ENCODE results near the gene TBL3.

TBL3 gene

GRCh38 chr16:1964506-1965395 is 7.1 kb upstream of the TBL3 start, which contains the start of gene RPS2:
TSS of gene RPS2 (minus strand) at chr16:1964826. CDS start at chr16:1964625, 201 bp downstream.
- TF ChIP-seq CTCF (IDR thresholded peaks at IDR 0.05; ENCODE audit: extremely low read depth, missing control alignments): no peak

GRCh38 chr16:1965396-1966001 is 6.4 kb upstream of the TBL3 start:
- no peak for DNase-seq (ENCODE audit: low spot score)
- no peak for TF ChIP-seq CTCF (IDR thresholded peaks at IDR 0.05; ENCODE audit: extremely low read depth, missing control alignments)

More at GRCh38 chr16:1964506-1965395, 7.1 kb upstream of the TBL3 start, which contains the start of gene RPS2:
- peak; percentile 100 for DNase-seq (ENCODE audit: low spot score)

GRCh38 chr16:1966460-1966859 is 5.4 kb upstream of the TBL3 start, which contains the start of gene RNF151:
TSS of gene RNF151 (plus strand) at chr16:1966856. CDS start at chr16:1966882, 26 bp downstream.
- DNase-seq (ENCODE audit: low spot score): no peak
- TF ChIP-seq CTCF (IDR thresholded peaks at IDR 0.05; ENCODE audit: extremely low read depth, missing control alignments): no peak

DNA sequence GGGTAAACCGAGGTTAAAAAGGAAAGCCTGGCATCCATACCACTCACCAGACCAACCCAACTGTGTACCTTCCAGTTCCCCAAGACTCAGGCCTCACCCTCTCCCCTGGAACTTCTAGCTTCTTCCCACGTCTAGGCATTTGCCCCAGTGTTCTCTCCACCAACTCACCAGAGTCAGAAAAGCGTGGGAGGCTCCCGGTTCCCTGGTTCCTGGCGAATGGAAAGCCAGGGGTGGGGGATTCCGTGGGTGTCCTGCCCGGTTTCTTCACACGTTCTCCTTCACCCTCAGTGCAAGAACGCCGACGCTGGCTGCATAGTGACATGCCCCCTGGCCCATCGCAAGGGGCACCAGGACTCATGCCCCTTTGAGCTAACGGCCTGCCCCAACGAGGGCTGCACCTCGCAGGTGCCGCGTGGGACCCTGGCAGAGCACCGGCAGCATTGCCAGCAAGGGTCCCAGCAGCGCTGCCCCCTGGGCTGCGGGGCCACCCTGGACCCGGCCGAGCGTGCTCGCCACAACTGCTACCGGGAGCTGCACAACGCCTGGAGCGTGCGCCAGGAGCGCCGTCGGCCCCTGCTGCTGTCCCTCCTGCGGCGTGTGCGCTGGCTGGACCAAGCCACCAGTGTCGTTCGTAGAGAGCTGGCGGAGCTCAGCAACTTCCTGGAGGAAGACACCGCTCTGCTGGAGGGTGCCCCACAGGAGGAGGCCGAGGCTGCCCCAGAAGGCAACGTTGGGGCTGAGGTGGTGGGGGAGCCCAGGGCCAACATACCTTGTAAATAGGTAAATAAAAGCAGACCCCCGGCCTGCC is 3.5 kb upstream of the TBL3 start:
- TF ChIP-seq CTCF (IDR thresholded peaks at IDR 0.05; ENCODE audit: extremely low read depth, missing control alignments): no peak
- no peak for DNase-seq (ENCODE audit: low spot score)

DNA sequence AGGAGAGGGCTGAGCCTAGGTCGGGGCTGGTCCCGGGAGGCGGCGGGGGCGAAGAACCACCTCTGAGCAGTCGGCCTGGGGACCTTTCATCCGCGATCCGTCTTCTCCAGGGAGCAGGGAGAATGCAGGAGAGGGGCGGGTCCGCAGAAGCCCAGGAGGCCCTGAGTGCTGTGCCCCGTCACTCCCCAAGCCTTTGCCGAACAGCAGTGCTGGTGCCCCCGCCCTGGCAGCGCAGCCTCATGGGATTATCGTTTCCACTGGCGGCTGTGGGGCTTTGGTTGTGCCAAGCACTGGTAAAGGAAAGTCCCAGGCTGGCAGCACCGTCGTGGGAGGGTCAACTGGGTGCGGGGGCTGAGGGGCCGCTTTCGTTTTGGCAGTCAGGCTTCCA is 631 bp downstream of the TBL3 start:
- TF ChIP-seq CTCF (IDR thresholded peaks at IDR 0.05; ENCODE audit: extremely low read depth, missing control alignments): no peak
- peak; percentile 46 for DNase-seq (ENCODE audit: low spot score)

GRCh38 chr16:1973461-1974156 is 1.8 kb downstream of the TBL3 start:
- TF ChIP-seq CTCF (IDR thresholded peaks at IDR 0.05; ENCODE audit: extremely low read depth, missing control alignments): no peak
- DNase-seq (ENCODE audit: low spot score): no peak
